ENCODE measurements around the gene DPP6.

The DPP6 gene

GRCh38 chr7:154177584-154177983 lies 125.4 kb downstream of the DPP6 start:
- H3K4me1 ChIP-seq (ENCODE audit: control insufficient read depth, insufficient read depth, low read length): no peaks in the 10 kb centered on the region
- no peak overlapping the region for H3K4me3 ChIP-seq (ENCODE audit: low read length)
- H3K9me3 ChIP-seq (ENCODE audit: control insufficient read depth, low read length): no peaks in the 10 kb centered on the region
- H3K27me3 ChIP-seq (ENCODE audit: control insufficient read depth, insufficient read depth, low read length): no peaks in the 10 kb centered on the region
- no peaks in the 10 kb centered on the region for H3K36me3 ChIP-seq (ENCODE audit: control insufficient read depth, insufficient read depth, low read length)
- no peak overlapping the region for H3K9ac ChIP-seq (ENCODE audit: low read length)

GRCh38 chr7:154178895-154179294 lies 126.7 kb downstream of the DPP6 start:
- no peak overlapping the region for H3K9ac ChIP-seq (ENCODE audit: low read length)
- H3K36me3 ChIP-seq (ENCODE audit: control insufficient read depth, insufficient read depth, low read length): no peaks in the 10 kb centered on the region
- no peaks in the 10 kb centered on the region for H3K27me3 ChIP-seq (ENCODE audit: control insufficient read depth, insufficient read depth, low read length)
- no peaks in the 10 kb centered on the region for H3K9me3 ChIP-seq (ENCODE audit: control insufficient read depth, low read length)
- no peak overlapping the region for H3K4me3 ChIP-seq (ENCODE audit: low read length)
- H3K4me1 ChIP-seq (ENCODE audit: control insufficient read depth, insufficient read depth, low read length): no peaks in the 10 kb centered on the region

- Histone ChIP-seq H3K27me3 (ENCODE audit: control insufficient read depth, insufficient read depth, low read length) (no peaks in the 10 kb centered on the region), H3K4me1 (ENCODE audit: control insufficient read depth, insufficient read depth, low read length) (no peaks in the 10 kb centered on the region), H3K9me3 (ENCODE audit: control insufficient read depth, low read length) (no peaks in the 10 kb centered on the region), H3K36me3 (ENCODE audit: control insufficient read depth, insufficient read depth, low read length) (no peaks in the 10 kb centered on the region), H3K4me3 (ENCODE audit: low read length) (no peak overlapping the region), H3K9ac (ENCODE audit: low read length) (no peak overlapping the region)
Measured at GRCh38 chr7:154183482-154183881, 131.3 kb downstream of the DPP6 start.

- H3K4me3 ChIP-seq (ENCODE audit: low read length): no peak overlapping the region
Measured at GRCh38 chr7:154183946-154184345, 131.7 kb downstream of the DPP6 start.

GRCh38 chr7:154186811-154187210 lies 134.6 kb downstream of the DPP6 start:
- Histone ChIP-seq H3K4me3 (ENCODE audit: low read length) (no peak overlapping the region), H3K4me1 (ENCODE audit: control insufficient read depth, insufficient read depth, low read length) (no peaks in the 10 kb centered on the region)

More at GRCh38 chr7:154183946-154184345, 131.7 kb downstream of the DPP6 start:
- Histone ChIP-seq H3K9me3 (ENCODE audit: control insufficient read depth, low read length) (no peaks in the 10 kb centered on the region), H3K9ac (ENCODE audit: low read length) (no peak overlapping the region), H3K36me3 (ENCODE audit: control insufficient read depth, insufficient read depth, low read length) (no peaks in the 10 kb centered on the region), H3K4me1 (ENCODE audit: control insufficient read depth, insufficient read depth, low read length) (no peaks in the 10 kb centered on the region), H3K27me3 (ENCODE audit: control insufficient read depth, insufficient read depth, low read length) (no peaks in the 10 kb centered on the region)

GRCh38 chr7:154188330-154188729 lies 136.1 kb downstream of the DPP6 start:
- no peaks in the 10 kb centered on the region for H3K36me3 ChIP-seq (ENCODE audit: control insufficient read depth, insufficient read depth, low read length)
- H3K9me3 ChIP-seq (ENCODE audit: control insufficient read depth, low read length): no peaks in the 10 kb centered on the region
- no peak overlapping the region for H3K9ac ChIP-seq (ENCODE audit: low read length)
- H3K27me3 ChIP-seq (ENCODE audit: control insufficient read depth, insufficient read depth, low read length): no peaks in the 10 kb centered on the region
- H3K4me1 ChIP-seq (ENCODE audit: control insufficient read depth, insufficient read depth, low read length): no peaks in the 10 kb centered on the region
- H3K4me3 ChIP-seq (ENCODE audit: low read length): no peak overlapping the region

More at GRCh38 chr7:154186811-154187210, 134.6 kb downstream of the DPP6 start:
- no peak overlapping the region for H3K9ac ChIP-seq (ENCODE audit: low read length)
- no peaks in the 10 kb centered on the region for H3K27me3 ChIP-seq (ENCODE audit: control insufficient read depth, insufficient read depth, low read length)
- H3K36me3 ChIP-seq (ENCODE audit: control insufficient read depth, insufficient read depth, low read length): no peaks in the 10 kb centered on the region
- no peaks in the 10 kb centered on the region for H3K9me3 ChIP-seq (ENCODE audit: control insufficient read depth, low read length)

- Histone ChIP-seq H3K9ac (ENCODE audit: low read length) (no peak overlapping the region), H3K4me1 (ENCODE audit: control insufficient read depth, insufficient read depth, low read length) (no peaks in the 10 kb centered on the region), H3K36me3 (ENCODE audit: control insufficient read depth, insufficient read depth, low read length) (no peaks in the 10 kb centered on the region), H3K4me3 (ENCODE audit: low read length) (no peak overlapping the region), H3K27me3 (ENCODE audit: control insufficient read depth, insufficient read depth, low read length) (no peaks in the 10 kb centered on the region), H3K9me3 (ENCODE audit: control insufficient read depth, low read length) (no peaks in the 10 kb centered on the region)
Measured at GRCh38 chr7:154195266-154195665, 143.1 kb downstream of the DPP6 start.

GRCh38 chr7:154198481-154198880 lies 146.3 kb downstream of the DPP6 start:
- H3K4me1 ChIP-seq (ENCODE audit: control insufficient read depth, insufficient read depth, low read length): no peaks in the 10 kb centered on the region
- no peaks in the 10 kb centered on the region for H3K9me3 ChIP-seq (ENCODE audit: control insufficient read depth, low read length)
- H3K27me3 ChIP-seq (ENCODE audit: control insufficient read depth, insufficient read depth, low read length): no peaks in the 10 kb centered on the region
- H3K36me3 ChIP-seq (ENCODE audit: control insufficient read depth, insufficient read depth, low read length): no peaks in the 10 kb centered on the region
- H3K4me3 ChIP-seq (ENCODE audit: low read length): no peak overlapping the region
- no peak overlapping the region for H3K9ac ChIP-seq (ENCODE audit: low read length)

GRCh38 chr7:154200241-154200640 lies 148.0 kb downstream of the DPP6 start:
- Histone ChIP-seq H3K4me1 (ENCODE audit: control insufficient read depth, insufficient read depth, low read length) (no peaks in the 10 kb centered on the region), H3K9ac (ENCODE audit: low read length) (no peak overlapping the region), H3K4me3 (ENCODE audit: low read length) (no peak overlapping the region), H3K9me3 (ENCODE audit: control insufficient read depth, low read length) (no peaks in the 10 kb centered on the region), H3K36me3 (ENCODE audit: control insufficient read depth, insufficient read depth, low read length) (no peaks in the 10 kb centered on the region), H3K27me3 (ENCODE audit: control insufficient read depth, insufficient read depth, low read length) (no peaks in the 10 kb centered on the region)

GRCh38 chr7:154202002-154202401 lies 149.8 kb downstream of the DPP6 start:
- Histone ChIP-seq H3K9me3 (ENCODE audit: control insufficient read depth, low read length) (no peaks in the 10 kb centered on the region), H3K4me3 (ENCODE audit: low read length) (no peak overlapping the region)

GRCh38 chr7:154204046-154204445 lies 151.8 kb downstream of the DPP6 start:
- Histone ChIP-seq H3K4me3 (ENCODE audit: low read length) (no peak overlapping the region), H3K36me3 (ENCODE audit: control insufficient read depth, insufficient read depth, low read length) (no peaks in the 10 kb centered on the region), H3K4me1 (ENCODE audit: control insufficient read depth, insufficient read depth, low read length) (no peaks in the 10 kb centered on the region), H3K9me3 (ENCODE audit: control insufficient read depth, low read length) (no peaks in the 10 kb centered on the region), H3K27me3 (ENCODE audit: control insufficient read depth, insufficient read depth, low read length) (no peaks in the 10 kb centered on the region), H3K9ac (ENCODE audit: low read length) (no peak overlapping the region)

More at GRCh38 chr7:154202002-154202401, 149.8 kb downstream of the DPP6 start:
- Histone ChIP-seq H3K9ac (ENCODE audit: low read length) (no peak overlapping the region), H3K36me3 (ENCODE audit: control insufficient read depth, insufficient read depth, low read length) (no peaks in the 10 kb centered on the region), H3K27me3 (ENCODE audit: control insufficient read depth, insufficient read depth, low read length) (no peaks in the 10 kb centered on the region), H3K4me1 (ENCODE audit: control insufficient read depth, insufficient read depth, low read length) (no peaks in the 10 kb centered on the region)

- no peaks in the 10 kb centered on the region for H3K27me3 ChIP-seq (ENCODE audit: control insufficient read depth, insufficient read depth, low read length)
- H3K9me3 ChIP-seq (ENCODE audit: control insufficient read depth, low read length): no peaks in the 10 kb centered on the region
- H3K9ac ChIP-seq (ENCODE audit: low read length): no peak overlapping the region
- no peak overlapping the region for H3K4me3 ChIP-seq (ENCODE audit: low read length)
- H3K4me1 ChIP-seq (ENCODE audit: control insufficient read depth, insufficient read depth, low read length): no peaks in the 10 kb centered on the region
- H3K36me3 ChIP-seq (ENCODE audit: control insufficient read depth, insufficient read depth, low read length): no peaks in the 10 kb centered on the region
Measured at GRCh38 chr7:154212861-154213260, 160.7 kb downstream of the DPP6 start.

GRCh38 chr7:154217688-154218340 lies 165.6 kb downstream of the DPP6 start:
- H3K4me3 ChIP-seq (ENCODE audit: low read length): no peak overlapping the region
- H3K4me1 ChIP-seq (ENCODE audit: control insufficient read depth, insufficient read depth, low read length): no peaks in the 10 kb centered on the region
- H3K9me3 ChIP-seq (ENCODE audit: control insufficient read depth, low read length): no peaks in the 10 kb centered on the region
- H3K36me3 ChIP-seq (ENCODE audit: control insufficient read depth, insufficient read depth, low read length): no peaks in the 10 kb centered on the region
- no peaks in the 10 kb centered on the region for H3K27me3 ChIP-seq (ENCODE audit: control insufficient read depth, insufficient read depth, low read length)
- no peak overlapping the region for H3K9ac ChIP-seq (ENCODE audit: low read length)

Data from mucosa of stomach (tissue), 1 donor.